ENCODE measurements around the gene FBLN5.
"Not testable (repeated sequence)": the region's sequence is repeated elsewhere in the genome, so short reads cannot be mapped to it uniquely, and the experiment has no call there.

FBLN5 gene

DNA sequence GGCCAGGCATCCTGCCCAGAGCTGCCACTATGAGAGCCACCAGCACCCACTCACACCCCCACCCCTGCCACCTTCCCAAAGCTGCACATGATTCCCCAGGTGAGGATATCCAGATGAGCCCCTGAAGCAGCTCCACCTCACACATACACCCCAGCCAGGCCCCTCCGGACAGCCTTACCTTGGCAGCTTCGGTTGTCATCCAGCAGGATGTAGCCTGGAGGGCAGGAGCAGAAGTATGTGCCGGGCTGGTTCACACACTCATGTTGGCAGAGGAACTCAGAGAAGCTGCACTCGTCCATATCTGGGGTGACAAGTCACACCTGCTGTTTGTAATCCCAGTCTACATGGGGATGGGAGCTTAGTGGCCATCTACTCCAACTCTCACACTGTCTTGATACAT, 64.7 kb downstream of the FBLN5 start:
- FAIRE-seq: no peak

DNA sequence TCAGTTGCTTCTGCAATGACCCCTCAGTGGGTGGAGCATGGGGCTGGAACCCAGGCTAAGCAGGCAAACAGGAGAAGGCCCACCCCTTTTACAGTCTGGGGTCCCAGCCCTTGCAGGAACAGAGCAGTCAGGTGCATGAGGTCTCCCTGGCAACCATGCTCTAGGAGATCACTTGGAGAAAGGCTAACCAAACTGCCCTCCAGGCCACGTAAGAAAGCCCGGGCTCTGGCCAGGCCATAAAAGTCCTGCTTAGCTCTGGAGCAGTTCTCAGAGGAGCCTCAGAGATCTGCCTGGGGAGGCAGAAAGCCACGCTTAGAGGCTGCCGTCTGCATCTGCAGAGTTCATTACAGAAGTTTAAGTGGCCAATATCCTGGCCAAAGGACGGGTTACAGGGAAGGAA, 65.1 kb downstream of the FBLN5 start:
- FAIRE-seq: no peak

DNA sequence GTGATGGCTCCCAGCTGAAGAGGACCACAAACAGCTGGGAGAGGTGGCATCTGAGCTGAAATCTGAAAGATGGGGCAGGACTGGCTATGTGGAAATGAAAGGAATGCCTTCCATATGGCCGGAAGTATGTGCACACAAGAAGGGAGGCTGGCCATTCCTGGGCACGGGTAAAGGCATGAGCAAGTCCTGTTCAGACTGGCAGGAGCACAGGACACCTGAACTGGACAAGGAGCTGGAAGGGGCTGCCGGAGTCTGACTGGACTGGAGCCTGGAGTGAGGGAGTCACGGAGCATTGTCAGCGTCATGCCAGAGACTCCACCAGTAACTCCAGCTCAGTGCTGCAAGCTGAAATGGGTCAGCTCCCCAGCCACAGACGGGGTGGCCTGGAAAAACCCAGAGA, 68.3 kb downstream of the FBLN5 start:
- no peak for FAIRE-seq

GRCh38 chr14:91878274-91878673, 69.2 kb downstream of the FBLN5 start:
- no peak for FAIRE-seq

- no peak for FAIRE-seq
Observed at GRCh38 chr14:91877376-91877915, 70.0 kb downstream of the FBLN5 start.

- no peak for FAIRE-seq
Observed at GRCh38 chr14:91876492-91876891, 71.0 kb downstream of the FBLN5 start.

DNA sequence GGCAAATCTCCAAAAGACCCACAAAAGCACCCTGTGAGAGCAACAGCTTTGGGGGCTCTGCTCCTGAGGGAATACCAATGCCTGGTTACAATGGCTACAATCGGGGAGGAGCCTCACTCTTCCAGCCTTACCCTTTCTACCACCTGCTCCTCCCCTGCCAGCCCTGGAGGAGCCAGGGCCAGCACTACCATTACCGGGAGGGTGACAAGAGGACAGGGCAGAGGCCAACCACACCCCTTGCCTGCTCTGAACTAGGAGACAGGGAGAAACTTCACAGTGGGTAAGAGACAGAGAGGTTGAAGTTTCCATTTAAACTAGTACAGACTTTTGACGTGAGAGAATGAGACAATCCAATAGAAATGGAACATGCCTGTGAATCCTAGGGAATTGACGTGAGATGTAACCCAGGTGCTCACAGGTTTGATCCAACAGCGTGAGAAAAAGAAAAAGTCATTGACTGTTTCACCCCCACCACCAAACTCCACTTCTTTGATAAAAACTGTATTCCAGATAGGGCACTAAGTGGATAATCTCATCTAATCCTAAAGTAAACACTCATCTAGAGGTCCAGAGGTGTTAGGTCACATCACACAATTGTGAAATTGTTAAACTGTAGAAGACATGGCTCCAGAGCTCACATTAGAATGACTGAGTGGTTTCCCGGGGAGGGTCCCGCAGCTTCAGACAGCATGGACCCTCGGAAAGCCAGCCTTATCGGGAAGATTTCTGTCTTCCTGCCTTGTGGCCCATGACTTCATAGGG, 71.8 kb downstream of the FBLN5 start:
- no peak for FAIRE-seq

DNA sequence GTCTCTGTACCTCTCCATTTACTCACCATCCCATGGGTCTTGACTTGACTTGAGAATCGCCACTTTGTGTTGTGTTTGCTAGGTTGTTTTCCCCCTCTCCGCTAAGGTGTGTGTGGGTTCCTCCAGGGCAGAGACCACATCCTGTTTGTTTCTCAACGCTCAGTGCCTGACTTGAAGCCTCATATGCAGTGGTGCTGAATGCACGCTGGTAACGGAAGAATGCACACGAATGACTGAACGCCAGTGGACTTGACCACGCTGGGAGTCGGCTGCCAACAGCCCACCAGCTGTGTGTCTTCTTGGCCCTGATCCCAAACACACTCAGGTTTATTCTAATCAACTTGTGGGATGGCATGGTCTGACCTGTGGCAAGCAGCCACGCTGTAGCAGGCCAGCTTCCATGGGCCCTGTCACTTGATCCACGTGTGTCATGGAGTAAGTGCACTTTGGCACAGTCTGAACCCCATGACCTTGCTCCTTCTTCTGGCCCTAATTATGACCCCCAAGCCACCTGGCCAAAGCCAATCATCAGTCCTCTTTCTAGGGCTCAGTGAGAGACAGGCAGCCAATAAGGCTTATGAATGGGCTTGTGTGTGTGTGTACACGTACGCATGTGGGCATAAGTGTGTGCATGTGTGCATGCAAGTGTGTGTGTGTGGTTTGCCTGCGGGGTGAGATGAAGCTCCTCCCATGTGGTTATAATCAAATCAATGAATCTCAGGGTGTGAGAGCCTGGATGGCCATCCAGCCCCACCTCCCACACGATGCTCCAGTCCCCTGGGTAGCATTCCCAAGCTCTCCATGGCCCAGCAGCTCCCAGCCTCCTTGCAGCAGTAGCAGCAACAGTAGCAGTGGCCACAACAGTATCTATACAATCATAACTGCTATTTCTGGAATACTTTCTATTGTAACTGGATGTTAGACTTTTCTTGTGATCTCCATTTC, 73.8 kb downstream of the FBLN5 start:
- no peak for FAIRE-seq

GRCh38 chr14:91872517-91873470, 74.7 kb downstream of the FBLN5 start:
- FAIRE-seq: no peak

- FAIRE-seq: no peak
Observed at GRCh38 chr14:91872011-91872501, 75.4 kb downstream of the FBLN5 start.

GRCh38 chr14:91871401-91871800, 76.1 kb downstream of the FBLN5 start:
- not testable (repeated sequence) for FAIRE-seq

DNA sequence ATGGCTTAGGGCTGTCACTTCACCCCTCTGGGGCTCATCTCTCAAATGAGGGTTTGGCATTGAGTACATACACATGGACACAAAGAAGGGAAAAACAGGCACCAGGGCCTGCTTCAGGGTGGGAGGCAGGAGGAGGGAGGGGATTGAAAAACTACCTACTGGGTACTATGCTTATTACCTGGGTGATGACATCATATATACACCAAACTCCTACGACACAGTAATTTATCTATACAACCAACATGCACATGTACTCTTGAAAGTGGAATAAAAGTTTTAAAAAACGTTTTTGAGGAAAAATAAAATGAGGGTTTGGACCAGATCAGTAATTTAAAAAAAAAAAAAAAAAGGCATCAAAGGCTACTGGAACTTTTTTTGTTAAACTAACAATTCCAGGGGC, 76.6 kb downstream of the FBLN5 start:
- FAIRE-seq: no peak

DNA sequence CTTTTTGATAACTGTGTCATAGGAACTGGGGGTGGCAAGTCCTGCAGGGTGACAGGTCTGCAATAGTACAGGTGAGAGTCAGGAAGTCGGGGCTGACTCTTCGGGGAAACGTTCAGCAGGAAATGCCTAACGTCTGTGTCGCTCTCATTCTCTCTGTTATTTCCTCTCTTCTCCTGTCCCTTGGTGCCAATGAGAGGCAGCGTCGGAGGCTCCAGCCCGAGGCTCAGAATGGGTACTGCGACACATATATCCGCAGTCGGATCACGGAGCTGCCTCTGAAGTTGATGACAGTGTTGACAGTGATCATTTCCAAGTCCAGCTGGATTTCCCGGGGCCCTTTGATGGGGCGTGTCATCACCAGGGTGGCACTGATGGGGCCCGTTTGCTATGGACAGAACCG, 77.5 kb downstream of the FBLN5 start:
- no peak for FAIRE-seq

- FAIRE-seq: no peak
Observed at GRCh38 chr14:91869556-91869955, 77.9 kb downstream of the FBLN5 start.

DNA sequence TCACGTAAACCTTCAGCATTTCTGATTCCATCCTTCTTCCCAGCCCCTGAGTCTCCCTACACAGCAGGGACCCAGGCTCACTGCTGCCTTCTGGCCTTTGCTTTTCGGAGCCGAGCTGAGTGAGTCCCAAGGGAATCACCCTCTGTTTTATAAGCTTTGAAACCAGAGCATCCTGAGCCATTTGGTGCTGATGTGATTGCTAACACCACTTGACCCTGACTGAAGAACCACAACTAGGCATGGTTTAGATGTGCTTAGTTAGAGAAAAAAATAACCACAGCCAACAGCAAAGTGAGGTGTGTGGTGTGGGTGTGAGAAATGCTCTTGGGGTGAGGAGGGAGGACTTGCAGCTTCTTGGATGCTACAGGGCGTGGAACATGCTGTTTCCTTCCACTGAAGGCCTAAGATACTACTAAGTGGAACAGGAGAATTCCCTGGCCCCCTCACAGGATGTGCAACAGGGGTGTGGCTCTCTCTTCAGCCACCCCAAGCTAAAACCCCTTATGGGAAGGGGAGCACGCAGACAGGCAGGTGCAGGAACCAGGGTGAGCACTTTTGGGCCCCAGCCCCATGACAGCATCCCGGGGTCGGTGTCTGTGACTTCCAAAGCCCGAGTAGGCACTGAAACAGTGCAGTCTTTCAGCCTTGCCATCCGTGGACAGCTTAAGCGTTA, 80.0 kb downstream of the FBLN5 start, which contains the start of gene TC2N:
TC2N (minus strand) TSS at position 221 of the 673 bp plus-strand sequence. CDS start 53,767 bp downstream, outside the sequence.
- no peak for FAIRE-seq

DNA sequence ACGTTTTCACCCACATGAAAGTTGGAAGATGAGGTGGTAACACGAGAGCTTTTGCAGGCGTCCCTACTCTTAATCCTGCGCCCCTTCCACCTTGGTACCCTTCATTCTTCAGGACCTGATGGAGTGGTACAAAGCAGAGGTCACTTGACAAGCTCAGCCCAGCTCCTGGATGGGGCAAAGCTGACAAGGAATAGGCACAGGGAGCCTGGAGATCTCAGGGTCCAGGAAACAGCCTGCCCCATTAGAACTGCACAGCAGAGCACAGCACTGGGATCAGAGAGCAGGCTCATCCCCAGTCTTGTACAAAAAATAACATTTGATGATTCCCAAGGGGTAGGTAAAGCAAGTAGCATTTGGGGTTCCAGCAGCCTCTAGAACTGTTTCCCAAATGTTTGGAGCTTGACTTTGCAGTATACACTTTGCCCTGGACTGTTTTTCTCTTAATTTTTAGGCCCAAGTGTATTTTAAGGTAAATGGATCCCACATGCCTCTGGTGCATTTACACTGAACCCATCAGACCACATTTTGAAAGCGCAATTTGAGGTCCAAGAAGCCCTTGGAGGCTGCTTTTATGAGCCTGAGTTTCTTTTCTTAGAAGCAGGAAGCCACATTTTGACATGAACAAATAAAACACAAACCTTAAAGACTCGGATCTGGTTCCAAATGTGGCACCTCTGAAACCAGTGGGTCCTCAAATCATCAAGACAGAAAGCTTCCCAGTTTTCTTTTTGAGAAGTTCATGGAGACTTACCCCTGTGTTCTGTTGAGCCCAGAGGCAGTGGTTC, 80.8 kb downstream of the FBLN5 start:
- no peak for FAIRE-seq

- no peak for FAIRE-seq
Observed at GRCh38 chr14:91866061-91866460, 81.4 kb downstream of the FBLN5 start.

GRCh38 chr14:91862417-91862816, 85.1 kb downstream of the FBLN5 start:
- no peak for FAIRE-seq

DNA sequence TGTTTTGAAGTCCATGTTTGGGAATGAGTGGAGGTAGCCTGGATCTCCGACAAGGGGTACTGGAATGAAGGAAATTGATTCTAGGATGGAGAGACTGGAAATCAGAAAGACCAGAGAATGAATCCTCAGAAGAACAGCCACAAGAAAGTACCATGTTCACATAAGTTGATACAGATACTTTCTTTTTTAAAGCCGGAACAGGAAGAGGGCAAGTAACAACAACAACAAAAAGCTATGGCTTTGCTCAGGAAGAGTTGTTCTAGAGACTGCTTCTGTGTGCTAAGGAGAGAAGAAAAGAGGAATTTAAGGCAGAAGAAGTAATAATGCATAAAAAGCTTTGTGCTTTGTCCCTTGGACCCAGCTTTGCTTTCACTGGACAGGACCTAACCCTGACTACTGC, 86.4 kb downstream of the FBLN5 start:
- FAIRE-seq: no peak

- no peak for FAIRE-seq
Observed at GRCh38 chr14:91860238-91860637, 87.3 kb downstream of the FBLN5 start.
